Measurements from ENCODE around the gene APRT.

APRT gene

DNA sequence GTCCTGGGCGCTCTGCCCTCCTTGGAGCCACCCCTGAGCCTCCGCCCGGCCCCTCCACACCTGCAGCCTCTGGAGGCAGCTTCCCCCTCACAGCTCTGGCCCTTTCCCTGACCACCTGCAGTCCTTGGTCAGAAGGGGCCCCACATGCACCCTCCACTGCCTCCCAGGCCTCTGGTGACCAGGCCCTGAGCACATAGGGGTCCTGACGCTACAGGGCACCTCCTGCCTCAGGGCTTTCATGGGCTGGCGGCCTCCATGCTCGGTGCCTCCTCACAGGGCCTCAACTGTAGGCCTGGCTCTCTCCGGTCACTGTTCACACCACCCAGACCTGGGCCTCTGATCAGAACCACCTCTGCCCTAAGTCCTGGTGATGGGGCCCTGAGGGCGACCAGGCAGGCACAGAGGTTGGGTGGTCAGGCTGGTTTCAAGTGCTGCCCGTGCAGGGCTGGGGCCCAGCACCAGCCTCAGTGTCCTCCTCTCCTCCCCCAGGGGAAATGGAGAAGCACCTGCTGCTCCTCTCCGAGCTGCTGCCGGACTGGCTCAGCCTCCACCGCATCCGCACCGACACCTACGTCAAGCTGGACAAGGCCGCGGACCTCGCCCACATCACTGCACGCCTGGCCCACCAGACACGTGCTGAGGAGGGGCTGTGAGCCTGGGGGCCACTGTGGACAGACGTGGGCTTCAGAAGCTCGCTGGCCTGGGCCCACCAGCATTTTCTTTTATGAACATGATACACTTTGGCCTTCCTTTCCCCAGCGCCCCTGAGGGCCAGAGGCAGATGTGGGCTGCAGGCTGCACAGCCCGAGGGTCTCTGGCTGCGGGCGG lies 3.9 kb downstream of the APRT start:
- TF ChIP-seq, protein P1, sequence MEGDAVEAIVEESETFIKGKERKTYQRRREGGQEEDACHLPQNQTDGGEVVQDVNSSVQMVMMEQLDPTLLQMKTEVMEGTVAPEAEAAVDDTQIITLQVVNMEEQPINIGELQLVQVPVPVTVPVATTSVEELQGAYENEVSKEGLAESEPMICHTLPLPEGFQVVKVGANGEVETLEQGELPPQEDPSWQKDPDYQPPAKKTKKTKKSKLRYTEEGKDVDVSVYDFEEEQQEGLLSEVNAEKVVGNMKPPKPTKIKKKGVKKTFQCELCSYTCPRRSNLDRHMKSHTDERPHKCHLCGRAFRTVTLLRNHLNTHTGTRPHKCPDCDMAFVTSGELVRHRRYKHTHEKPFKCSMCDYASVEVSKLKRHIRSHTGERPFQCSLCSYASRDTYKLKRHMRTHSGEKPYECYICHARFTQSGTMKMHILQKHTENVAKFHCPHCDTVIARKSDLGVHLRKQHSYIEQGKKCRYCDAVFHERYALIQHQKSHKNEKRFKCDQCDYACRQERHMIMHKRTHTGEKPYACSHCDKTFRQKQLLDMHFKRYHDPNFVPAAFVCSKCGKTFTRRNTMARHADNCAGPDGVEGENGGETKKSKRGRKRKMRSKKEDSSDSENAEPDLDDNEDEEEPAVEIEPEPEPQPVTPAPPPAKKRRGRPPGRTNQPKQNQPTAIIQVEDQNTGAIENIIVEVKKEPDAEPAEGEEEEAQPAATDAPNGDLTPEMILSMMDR (IDR thresholded peaks at IDR 0.05): no peak

DNA sequence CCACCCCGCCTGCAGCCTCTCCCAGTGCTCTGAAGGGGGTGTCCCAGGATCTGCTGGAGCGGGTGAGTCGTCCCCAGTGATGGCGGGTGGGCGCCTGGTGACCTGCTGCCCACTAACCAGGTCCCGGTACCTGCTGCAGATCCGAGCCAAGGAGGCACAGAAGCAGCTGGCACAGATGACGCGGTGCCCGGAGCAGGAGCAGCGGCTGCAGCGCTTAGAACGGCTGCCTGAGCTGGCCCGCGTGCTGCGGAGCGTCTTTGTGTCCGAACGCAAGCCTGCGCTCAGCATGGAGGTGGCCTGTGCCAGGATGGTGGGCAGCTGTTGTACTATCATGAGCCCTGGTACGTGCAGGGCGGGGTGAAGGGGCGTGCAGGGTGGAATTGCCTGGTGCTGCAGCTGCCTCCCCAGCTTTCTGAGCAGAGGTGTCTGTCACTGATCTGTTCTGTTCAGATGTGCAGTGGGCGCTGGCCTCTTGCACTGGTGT lies 4.5 kb downstream of the APRT start:
- TF ChIP-seq, protein P1 (IDR thresholded peaks at IDR 0.05): no peak

DNA sequence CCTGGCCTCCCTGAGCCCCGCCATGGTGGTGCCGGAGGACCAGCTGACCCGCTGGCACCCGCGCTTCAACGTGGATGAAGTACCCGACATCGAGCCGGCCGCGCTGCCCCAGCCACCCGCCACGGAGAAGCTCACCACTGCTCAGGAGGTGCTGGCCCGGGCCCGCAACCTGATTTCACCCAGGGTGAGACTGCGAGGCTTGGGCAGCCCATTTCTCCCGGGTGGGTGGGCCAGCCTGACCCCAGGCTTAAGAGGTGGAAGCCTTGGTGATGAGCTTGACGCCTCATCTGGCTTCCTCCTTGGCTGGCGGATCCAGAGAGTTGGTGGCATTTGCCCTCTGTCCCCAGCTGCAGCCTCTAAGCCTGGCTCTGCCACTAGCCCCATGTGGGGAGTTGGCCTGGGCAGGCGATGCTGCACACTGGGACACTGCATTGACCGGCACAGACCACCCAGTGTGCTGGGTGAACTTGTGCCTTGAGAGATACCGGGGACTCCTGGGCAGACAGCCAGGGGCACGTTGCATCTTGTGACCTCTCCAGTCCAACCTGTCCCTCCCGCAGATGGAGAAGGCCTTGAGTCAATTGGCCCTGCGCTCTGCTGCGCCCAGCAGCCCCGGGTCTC lies 5.1 kb downstream of the APRT start:
- TF ChIP-seq, protein P1 (IDR thresholded peaks at IDR 0.05): no peak

DNA sequence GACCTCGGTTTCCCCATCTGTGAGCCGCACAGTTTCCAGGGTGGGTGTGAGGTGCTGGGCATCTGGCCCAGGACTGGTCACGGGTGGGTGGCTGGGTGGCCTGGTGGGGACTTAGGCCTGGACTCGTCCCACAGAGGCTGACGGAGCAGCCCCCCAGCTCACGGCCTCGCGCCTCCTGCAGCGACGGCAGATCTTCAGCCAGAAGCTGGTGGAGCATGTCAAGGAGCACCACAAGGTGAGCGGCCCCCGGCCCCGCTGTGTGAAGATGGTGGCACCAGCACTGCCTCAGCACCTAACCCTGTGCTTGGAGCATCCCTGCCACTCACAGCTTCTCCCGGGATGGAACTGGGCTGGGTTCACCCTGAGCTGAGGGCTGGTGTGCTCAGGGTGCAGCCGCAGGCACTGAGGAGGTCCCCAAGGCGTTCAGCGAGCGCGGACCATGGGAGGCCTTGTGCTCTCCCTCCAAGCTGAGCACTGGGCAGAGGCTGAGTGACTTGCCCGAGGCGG lies 5.8 kb downstream of the APRT start:
- TF ChIP-seq, protein P1 (IDR thresholded peaks at IDR 0.05): no peak

DNA sequence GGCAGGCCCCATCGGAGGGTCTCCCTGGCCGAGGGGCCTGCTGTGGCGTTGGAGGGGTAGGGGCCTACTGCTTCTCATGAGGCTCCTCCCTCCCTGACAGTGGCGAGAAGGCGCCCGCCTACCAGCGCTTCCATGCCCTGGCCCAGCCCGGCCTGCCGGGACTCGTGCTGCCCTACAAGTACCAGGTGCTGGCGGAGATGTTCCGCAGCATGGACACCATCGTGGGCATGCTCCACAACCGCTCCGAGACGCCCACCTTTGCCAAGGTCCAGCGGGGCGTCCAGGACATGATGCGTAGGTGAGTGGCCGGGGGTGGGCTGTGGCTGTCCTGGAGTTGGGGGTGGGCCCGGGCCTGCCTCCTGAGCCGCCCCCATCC lies 6.4 kb downstream of the APRT start:
- TF ChIP-seq, protein P1 (IDR thresholded peaks at IDR 0.05): no peak

DNA sequence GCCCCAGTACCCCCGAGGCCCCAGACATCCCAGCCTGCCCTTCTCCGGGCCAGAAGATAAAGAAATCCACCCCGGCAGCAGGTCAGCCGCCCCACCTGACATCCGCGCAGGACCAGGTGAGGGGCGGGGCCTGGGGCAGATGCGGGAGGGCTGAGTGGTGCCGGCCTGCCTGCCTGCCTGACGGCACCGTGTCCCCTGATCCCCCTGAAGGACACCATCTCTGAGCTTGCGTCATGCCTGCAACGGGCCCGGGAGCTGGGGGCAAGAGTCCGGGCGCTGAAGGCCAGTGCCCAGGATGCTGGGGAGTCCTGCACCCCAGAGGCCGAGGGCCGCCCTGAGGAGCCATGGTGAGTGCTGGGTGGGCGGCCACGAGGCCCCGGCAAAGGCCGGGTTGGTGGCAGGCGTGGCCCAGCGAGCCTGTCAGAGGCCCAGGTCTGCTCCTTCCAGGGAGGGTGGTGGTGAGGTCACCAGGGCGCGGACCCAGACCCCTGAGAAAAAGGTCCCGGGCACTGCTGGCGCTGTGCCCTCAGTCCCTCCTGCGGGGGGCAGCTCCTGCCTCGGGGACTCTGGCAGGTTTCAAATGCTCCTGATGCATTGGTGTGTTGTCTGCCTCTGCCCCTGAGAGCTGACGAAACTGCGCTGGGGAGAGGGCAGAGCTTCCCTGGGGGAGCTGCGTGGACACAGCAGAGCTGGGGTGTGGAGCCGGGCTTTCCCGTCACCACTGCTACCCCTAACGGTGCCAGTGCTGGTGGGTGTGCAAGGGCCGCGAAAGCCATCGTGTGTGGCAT lies 7.0 kb downstream of the APRT start:
- TF ChIP-seq, protein P1 (IDR thresholded peaks at IDR 0.05): no peak

DNA sequence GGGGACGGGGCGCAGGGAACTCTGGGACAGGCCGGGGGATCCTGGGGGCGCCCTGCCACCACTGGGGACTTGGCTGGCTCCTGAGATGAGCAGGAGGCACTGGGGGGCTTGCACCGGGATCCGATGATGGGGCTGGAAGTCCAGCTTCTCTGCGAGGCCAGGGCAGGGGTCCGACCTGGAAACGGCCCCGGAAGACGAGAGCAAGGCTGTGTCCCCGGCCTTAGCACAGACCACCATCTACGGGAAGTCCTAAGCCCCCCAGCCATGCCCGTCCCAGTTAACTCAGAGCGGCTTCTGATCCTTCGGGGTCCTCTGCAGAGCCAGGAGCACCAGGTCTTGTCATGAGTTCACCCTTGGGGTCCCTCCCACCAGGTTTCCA lies 7.6 kb downstream of the APRT start:
- TF ChIP-seq, protein P1 (IDR thresholded peaks at IDR 0.05): no peak
